ENCODE measurements around the gene UBE3D.
"Not testable (repeated sequence)": the region's sequence is repeated elsewhere in the genome, so short reads cannot be mapped to it uniquely, and the experiment has no call there.

Gene UBE3D

DNA sequence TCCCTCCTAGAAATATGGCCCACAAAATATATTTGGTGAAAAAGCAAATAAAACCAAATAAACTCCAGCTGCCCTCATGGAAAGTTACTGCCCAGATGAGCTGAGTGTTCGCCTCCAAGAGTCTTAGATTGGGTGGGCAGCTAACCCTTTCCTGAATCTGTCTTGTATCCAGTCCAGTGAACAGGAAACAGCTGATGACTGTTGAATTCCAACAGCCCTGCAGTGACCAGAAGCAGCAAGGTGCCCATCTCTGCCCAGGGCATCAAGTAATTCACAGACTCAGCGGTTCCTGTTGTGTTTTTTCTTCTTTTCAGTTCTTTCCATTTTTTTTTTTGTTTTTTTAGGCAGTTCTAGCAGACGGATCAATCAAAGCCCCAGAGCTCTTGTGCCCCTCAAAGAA, 199.2 kb downstream of the UBE3D start:
- H3K27me3 ChIP-seq (ENCODE audit: control insufficient read depth in 1 of 2, insufficient read depth in 2 of 2, low read length in 2 of 2) = no peaks in the 10 kb centered on the region
- H3K4me1 ChIP-seq (ENCODE audit: control insufficient read depth in 1 of 2, insufficient read depth in 2 of 2, low read length in 2 of 2) = no peaks in the 10 kb centered on the region
- H3K4me3 ChIP-seq (ENCODE audit: low read depth in 1 of 2, low read length in 2 of 2) = no peak overlapping the region

DNA sequence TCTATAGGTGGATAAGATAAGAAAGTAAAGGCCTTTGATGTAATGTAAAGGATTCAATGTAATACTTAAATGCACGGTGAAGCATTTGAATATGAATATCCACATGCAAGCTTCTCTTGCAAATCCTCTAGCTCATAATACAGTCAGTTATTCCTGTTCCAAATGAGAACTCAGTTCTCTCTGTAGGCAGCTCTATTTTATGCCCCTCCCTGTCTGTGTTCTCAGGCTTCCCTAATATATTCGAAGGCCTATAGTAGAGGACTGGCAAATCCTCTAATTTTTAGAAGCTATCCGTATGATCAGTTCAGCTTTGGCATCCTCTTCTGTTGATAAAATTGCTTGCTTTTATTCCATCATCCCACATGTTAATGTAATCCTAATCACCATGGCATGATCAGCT, 200.2 kb downstream of the UBE3D start:
- no peak overlapping the region for H3K4me3 ChIP-seq (ENCODE audit: low read depth in 1 of 2, low read length in 2 of 2)
- no peak overlapping the region for H3K9ac ChIP-seq (ENCODE audit: low read depth in 1 of 2, low read length in 2 of 2)
- no peaks in the 10 kb centered on the region for H3K4me1 ChIP-seq (ENCODE audit: control insufficient read depth in 1 of 2, insufficient read depth in 2 of 2, low read length in 2 of 2)
- H3K27me3 ChIP-seq (ENCODE audit: control insufficient read depth in 1 of 2, insufficient read depth in 2 of 2, low read length in 2 of 2) = no peaks in the 10 kb centered on the region
- H3K27ac ChIP-seq (ENCODE audit: low read depth, low read length) = no peak overlapping the region
- H3K9me3 ChIP-seq (ENCODE audit: control insufficient read depth in 1 of 2, low read length in 2 of 2) = no peaks in the 10 kb centered on the region
- H3K36me3 ChIP-seq (ENCODE audit: control insufficient read depth in 1 of 2, insufficient read depth in 2 of 2, low read length in 2 of 2) = no peaks in the 10 kb centered on the region

More for the DNA sequence above, 199.2 kb downstream of the UBE3D start:
- H3K9me3 ChIP-seq (ENCODE audit: control insufficient read depth in 1 of 2, low read length in 2 of 2) = no peaks in the 10 kb centered on the region
- H3K27ac ChIP-seq (ENCODE audit: low read depth, low read length) = no peak overlapping the region
- H3K36me3 ChIP-seq (ENCODE audit: control insufficient read depth in 1 of 2, insufficient read depth in 2 of 2, low read length in 2 of 2) = no peaks in the 10 kb centered on the region
- H3K9ac ChIP-seq (ENCODE audit: low read depth in 1 of 2, low read length in 2 of 2) = no peak overlapping the region

DNA sequence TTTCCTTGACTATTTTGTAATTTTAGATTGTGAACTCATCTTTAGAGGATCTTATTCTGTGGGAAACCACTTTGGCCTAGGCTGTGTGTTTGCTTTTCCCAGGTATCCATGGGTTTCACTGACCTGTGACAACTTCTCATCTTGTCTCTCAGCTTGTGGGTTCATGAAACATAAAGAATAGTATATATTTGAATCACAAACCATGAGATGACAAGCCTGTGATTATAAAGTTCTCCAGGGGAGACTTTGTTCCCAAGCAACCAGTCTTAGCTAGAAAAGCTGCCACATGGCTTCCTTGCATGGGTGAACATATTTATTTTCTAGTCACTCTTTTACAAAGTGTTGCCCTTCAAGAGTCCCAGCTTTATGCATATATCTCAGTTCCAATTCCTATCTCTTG, 201.9 kb downstream of the UBE3D start:
- Histone ChIP-seq H3K4me1 (ENCODE audit: control insufficient read depth in 1 of 2, insufficient read depth in 2 of 2, low read length in 2 of 2) (no peaks in the 10 kb centered on the region), H3K36me3 (ENCODE audit: control insufficient read depth in 1 of 2, insufficient read depth in 2 of 2, low read length in 2 of 2) (no peaks in the 10 kb centered on the region), H3K9me3 (ENCODE audit: control insufficient read depth in 1 of 2, low read length in 2 of 2) (no peaks in the 10 kb centered on the region), H3K27me3 (ENCODE audit: control insufficient read depth in 1 of 2, insufficient read depth in 2 of 2, low read length in 2 of 2) (no peaks in the 10 kb centered on the region), H3K4me3 (ENCODE audit: low read depth in 1 of 2, low read length in 2 of 2) (no peak overlapping the region), H3K27ac (ENCODE audit: low read depth, low read length) (no peak overlapping the region), H3K9ac (ENCODE audit: low read depth in 1 of 2, low read length in 2 of 2) (no peak overlapping the region)

DNA sequence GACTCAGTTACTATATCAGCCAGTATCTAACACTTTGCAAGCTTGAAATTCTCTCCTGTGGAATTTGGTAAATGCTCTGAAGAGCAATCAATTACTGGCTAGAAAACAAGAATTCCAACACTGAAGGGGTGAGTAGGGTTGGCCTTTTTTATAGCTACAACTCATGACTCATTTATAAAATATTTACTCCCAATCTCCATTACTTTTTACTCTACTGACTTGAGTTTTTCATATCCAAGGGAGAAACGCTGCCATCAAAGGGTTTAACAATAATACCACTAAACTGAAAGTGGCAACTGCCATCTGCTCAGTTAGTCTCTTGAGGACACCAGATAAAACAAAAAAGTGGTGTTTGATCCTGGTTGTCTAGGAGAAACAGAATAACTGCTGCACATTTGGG, 203.1 kb downstream of the UBE3D start:
- Histone ChIP-seq H3K4me3 (ENCODE audit: low read depth in 1 of 2, low read length in 2 of 2) (no peak overlapping the region), H3K27me3 (ENCODE audit: control insufficient read depth in 1 of 2, insufficient read depth in 2 of 2, low read length in 2 of 2) (no peaks in the 10 kb centered on the region), H3K4me1 (ENCODE audit: control insufficient read depth in 1 of 2, insufficient read depth in 2 of 2, low read length in 2 of 2) (no peaks in the 10 kb centered on the region), H3K9ac (ENCODE audit: low read depth in 1 of 2, low read length in 2 of 2) (no peak overlapping the region), H3K36me3 (ENCODE audit: control insufficient read depth in 1 of 2, insufficient read depth in 2 of 2, low read length in 2 of 2) (no peaks in the 10 kb centered on the region), H3K9me3 (ENCODE audit: control insufficient read depth in 1 of 2, low read length in 2 of 2) (no peaks in the 10 kb centered on the region), H3K27ac (ENCODE audit: low read depth, low read length) (no peak overlapping the region)

DNA sequence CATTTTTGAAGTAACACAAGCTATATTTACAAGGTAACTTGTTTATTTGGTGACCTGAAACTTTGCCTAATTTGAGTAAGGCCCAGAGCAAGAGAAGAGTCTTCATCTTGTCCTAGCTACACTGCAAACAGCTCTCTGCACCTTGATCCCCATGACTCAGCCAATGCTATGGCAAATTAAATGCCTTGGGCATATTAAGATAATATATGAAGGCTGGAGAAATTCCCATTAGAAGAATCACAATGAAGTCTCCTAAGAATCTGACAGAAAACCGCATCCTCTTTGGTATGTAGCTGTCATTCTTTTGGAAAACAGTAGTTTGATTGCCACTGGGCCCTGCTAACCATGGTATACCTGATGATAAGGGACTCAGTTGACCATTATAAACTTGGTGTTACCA, 204.5 kb downstream of the UBE3D start:
- no peaks in the 10 kb centered on the region for H3K27me3 ChIP-seq (ENCODE audit: control insufficient read depth in 1 of 2, insufficient read depth in 2 of 2, low read length in 2 of 2)

DNA sequence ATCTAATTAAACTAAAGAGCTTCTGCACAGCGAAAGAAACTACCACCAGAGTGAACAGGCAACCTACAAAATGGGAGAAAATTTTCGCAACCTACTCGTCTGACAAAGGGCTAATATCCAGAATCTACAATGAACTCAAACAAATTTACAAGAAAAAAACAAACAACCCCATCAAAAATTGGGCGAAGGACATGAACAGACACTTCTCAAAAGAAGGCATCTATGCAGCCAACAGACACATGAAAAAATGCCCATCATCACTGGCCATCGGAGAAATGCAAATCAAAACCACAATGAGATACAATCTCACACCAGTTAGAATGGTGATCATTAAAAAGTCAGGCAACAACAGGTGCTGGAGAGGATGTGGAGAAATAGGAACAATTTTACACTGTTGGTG, 209.6 kb downstream of the UBE3D start:
- H3K27me3 ChIP-seq (ENCODE audit: control insufficient read depth in 1 of 2, insufficient read depth in 2 of 2, low read length in 2 of 2); H3K36me3 ChIP-seq (ENCODE audit: control insufficient read depth in 1 of 2, insufficient read depth in 2 of 2, low read length in 2 of 2); H3K4me3 ChIP-seq (ENCODE audit: low read depth in 1 of 2, low read length in 2 of 2); H3K9ac ChIP-seq (ENCODE audit: low read depth in 1 of 2, low read length in 2 of 2); H3K27ac ChIP-seq (ENCODE audit: low read depth, low read length); H3K4me1 ChIP-seq (ENCODE audit: control insufficient read depth in 1 of 2, insufficient read depth in 2 of 2, low read length in 2 of 2); H3K9me3 ChIP-seq (ENCODE audit: control insufficient read depth in 1 of 2, low read length in 2 of 2): not testable (repeated sequence)

More for the DNA sequence above, 204.5 kb downstream of the UBE3D start:
- Histone ChIP-seq H3K4me1 (ENCODE audit: control insufficient read depth in 1 of 2, insufficient read depth in 2 of 2, low read length in 2 of 2) (no peaks in the 10 kb centered on the region), H3K4me3 (ENCODE audit: low read depth in 1 of 2, low read length in 2 of 2) (no peak overlapping the region), H3K9me3 (ENCODE audit: control insufficient read depth in 1 of 2, low read length in 2 of 2) (no peaks in the 10 kb centered on the region), H3K9ac (ENCODE audit: low read depth in 1 of 2, low read length in 2 of 2) (no peak overlapping the region), H3K36me3 (ENCODE audit: control insufficient read depth in 1 of 2, insufficient read depth in 2 of 2, low read length in 2 of 2) (no peaks in the 10 kb centered on the region), H3K27ac (ENCODE audit: low read depth, low read length) (no peak overlapping the region)

DNA sequence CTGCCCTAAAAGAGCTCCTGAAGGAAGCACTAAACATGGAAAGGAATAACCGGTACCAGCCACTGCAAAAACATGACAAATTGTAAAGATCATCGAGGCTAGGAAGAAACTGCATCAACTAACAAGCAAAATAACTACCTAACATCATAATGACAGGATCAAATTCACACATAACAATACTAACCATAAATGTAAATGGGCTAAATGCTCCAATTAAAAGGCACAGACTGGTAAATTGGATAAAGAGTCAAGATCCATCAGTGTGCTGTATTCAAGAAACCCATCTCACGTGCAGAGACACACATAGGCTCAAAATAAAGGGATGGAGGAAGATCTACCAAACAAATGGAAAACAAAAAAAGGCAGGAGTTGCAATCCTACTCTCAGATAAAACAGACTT, 212.7 kb downstream of the UBE3D start:
- H3K4me1 ChIP-seq (ENCODE audit: control insufficient read depth in 1 of 2, insufficient read depth in 2 of 2, low read length in 2 of 2); H3K36me3 ChIP-seq (ENCODE audit: control insufficient read depth in 1 of 2, insufficient read depth in 2 of 2, low read length in 2 of 2); H3K27ac ChIP-seq (ENCODE audit: low read depth, low read length); H3K9ac ChIP-seq (ENCODE audit: low read depth in 1 of 2, low read length in 2 of 2); H3K9me3 ChIP-seq (ENCODE audit: control insufficient read depth in 1 of 2, low read length in 2 of 2); H3K27me3 ChIP-seq (ENCODE audit: control insufficient read depth in 1 of 2, insufficient read depth in 2 of 2, low read length in 2 of 2); H3K4me3 ChIP-seq (ENCODE audit: low read depth in 1 of 2, low read length in 2 of 2): not testable (repeated sequence)

DNA sequence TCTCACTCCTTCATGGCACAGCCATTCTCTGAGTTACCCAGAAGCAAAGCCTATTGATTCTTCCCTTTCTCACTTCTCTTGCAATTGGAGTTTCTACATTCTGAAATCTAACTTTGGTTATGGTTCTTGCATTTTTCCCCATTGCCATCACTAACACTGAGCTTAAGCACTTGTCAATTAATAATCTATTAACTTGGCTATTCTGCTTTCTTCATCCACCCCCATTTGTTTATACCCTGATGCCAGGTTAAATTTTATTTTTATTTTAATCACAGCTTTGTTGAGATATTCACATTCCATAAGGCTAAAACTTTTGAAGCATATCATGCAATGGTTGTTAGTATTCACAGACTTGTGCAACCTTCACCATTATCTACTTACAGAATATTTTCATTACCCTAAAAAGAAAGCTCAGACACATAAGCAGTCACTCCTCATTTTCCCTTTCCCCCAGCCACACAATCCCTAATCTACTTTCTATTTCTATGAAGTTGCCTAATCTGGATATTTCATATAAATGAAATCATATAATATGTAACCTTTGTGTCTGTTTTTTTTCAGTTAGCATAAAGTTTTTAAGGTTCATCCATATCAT, 222.3 kb downstream of the UBE3D start:
- H3K36me3 ChIP-seq (ENCODE audit: control insufficient read depth in 1 of 2, insufficient read depth in 2 of 2, low read length in 2 of 2) = no peaks in the 10 kb centered on the region
- no peak overlapping the region for H3K27ac ChIP-seq (ENCODE audit: low read depth, low read length)
- no peak overlapping the region for H3K4me3 ChIP-seq (ENCODE audit: low read depth in 1 of 2, low read length in 2 of 2)
- H3K9ac ChIP-seq (ENCODE audit: low read depth in 1 of 2, low read length in 2 of 2) = no peak overlapping the region
- H3K27me3 ChIP-seq (ENCODE audit: control insufficient read depth in 1 of 2, insufficient read depth in 2 of 2, low read length in 2 of 2) = no peaks in the 10 kb centered on the region
- H3K9me3 ChIP-seq (ENCODE audit: control insufficient read depth in 1 of 2, low read length in 2 of 2) = no peaks in the 10 kb centered on the region
- no peaks in the 10 kb centered on the region for H3K4me1 ChIP-seq (ENCODE audit: control insufficient read depth in 1 of 2, insufficient read depth in 2 of 2, low read length in 2 of 2)

DNA sequence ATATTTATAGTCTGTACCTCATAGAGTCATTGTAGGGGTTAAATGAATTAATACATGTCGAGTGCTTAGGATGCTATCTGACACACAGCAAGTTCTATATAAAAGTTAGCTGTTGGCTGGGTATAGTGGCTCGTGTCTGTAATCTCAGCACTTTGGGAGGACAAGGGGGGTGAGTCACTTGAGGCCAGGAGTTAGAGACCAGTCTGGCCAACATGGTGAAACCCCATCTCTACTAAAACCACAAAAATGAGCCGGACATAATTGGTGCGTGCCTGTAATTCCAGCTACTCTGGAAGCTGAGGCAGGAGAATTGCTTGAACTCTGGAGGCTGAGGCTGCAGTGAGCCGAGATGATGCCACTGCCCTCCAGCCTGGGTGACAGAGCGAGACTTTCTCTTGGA, 222.9 kb downstream of the UBE3D start:
- Histone ChIP-seq H3K9ac (ENCODE audit: low read depth in 1 of 2, low read length in 2 of 2) (no peak overlapping the region), H3K27me3 (ENCODE audit: control insufficient read depth in 1 of 2, insufficient read depth in 2 of 2, low read length in 2 of 2) (no peaks in the 10 kb centered on the region), H3K4me1 (ENCODE audit: control insufficient read depth in 1 of 2, insufficient read depth in 2 of 2, low read length in 2 of 2) (no peaks in the 10 kb centered on the region), H3K27ac (ENCODE audit: low read depth, low read length) (no peak overlapping the region), H3K9me3 (ENCODE audit: control insufficient read depth in 1 of 2, low read length in 2 of 2) (no peaks in the 10 kb centered on the region), H3K36me3 (ENCODE audit: control insufficient read depth in 1 of 2, insufficient read depth in 2 of 2, low read length in 2 of 2) (no peaks in the 10 kb centered on the region), H3K4me3 (ENCODE audit: low read depth in 1 of 2, low read length in 2 of 2) (no peak overlapping the region)

Data from duodenal mucosa (tissue), 2 donors.